AG04449 (cell line): ENCODE measurements around the gene NUP210.

Experiments
- CTCF ChIA-PET: fragments of 350-600 bp; formaldehyde crosslinking; extraction: SDS; loops from one replicate; lab custom pipeline; 2021; ENCODE audit warnings: antibody characterized with exemption; lab: Yijun Ruan, JAX
- POLR2A ChIA-PET: fragments of 400-600, 350-600 bp; formaldehyde crosslinking; extraction: SDS; loops from one replicate; lab custom pipeline; 2020; ENCODE audit warnings: antibody characterized with exemption, inconsistent platforms; lab: Yijun Ruan, JAX
- DNase-seq: peaks from one replicate; pipeline ENCODE4 v3.0.0-alpha.2; 2010; ENCODE audit warnings: low read depth, low spot score
- H3K4me3 ChIP-seq: 2 replicates; pipeline ENCODE4 v1.5.1; 2011; ENCODE audit warnings: low read depth, mild to moderate bottlenecking, control low read depth, low read length
- CTCF ChIP-seq: IDR thresholded peaks from one replicate; pipeline ENCODE4 v1.5.1; 2011; ENCODE audit warnings: mild to moderate bottlenecking, moderate library complexity, low read length, control low read depth, inconsistent platforms; ENCODE audit not compliant: insufficient read depth; ENCODE audit errors: missing control alignments

NUP210 gene

GRCh38 chr3:13319564-13320220 lies 100.4 kb downstream of the NUP210 start:
- TF ChIP-seq CTCF: no peak
- H3K4me3 ChIP-seq: no peak overlapping the region
- ChIA-PET CTCF (no interaction called here), POLR2A (no interaction called here)
- DNase-seq: no peak

GRCh38 chr3:13318626-13319470 lies 101.3 kb downstream of the NUP210 start:
- ChIA-PET CTCF (no interaction called here), POLR2A (no interaction called here)
- no peak for TF ChIP-seq CTCF
- DNase-seq: no peak
- H3K4me3 ChIP-seq: no peak overlapping the region

- no peak for DNase-seq
- ChIA-PET CTCF (no interaction called here), POLR2A (no interaction called here)
- H3K4me3 ChIP-seq: no peak overlapping the region
- no peak for TF ChIP-seq CTCF
Measured at GRCh38 chr3:13317596-13318320, 102.4 kb downstream of the NUP210 start.

GRCh38 chr3:13316603-13317002 lies 103.5 kb downstream of the NUP210 start:
- H3K4me3 ChIP-seq: no peak overlapping the region
- ChIA-PET POLR2A (no interaction called here), CTCF (no interaction called here)
- TF ChIP-seq CTCF: no peak
- no peak for DNase-seq

GRCh38 chr3:13314877-13315276 lies 105.2 kb downstream of the NUP210 start:
- DNase-seq: no peak
- ChIA-PET CTCF (no interaction called here), POLR2A (no interaction called here)

More at GRCh38 chr3:13314877-13315276, 105.2 kb downstream of the NUP210 start:
- TF ChIP-seq CTCF: no peak
- H3K4me3 ChIP-seq: no peak overlapping the region
